Smooth muscle cell (in vitro differentiated cells): ENCODE data around the gene BMPR1B. TPM values are rescaled to one million over a fixed set of nuclear protein-coding genes. Genes with fewer than 3 reads are reported as not detected.

Experiments
- DNase-seq: peaks from one replicate; lab custom pipeline; 2025; ENCODE audit not compliant: unreplicated experiment; lab: John Stamatoyannopoulos, UW
- H2AFZ ChIP-seq: fragments of 200-600 bp; sonication (generic); 2 replicates; pipeline ENCODE4 v1.6.0; 2016; ENCODE audit warnings: antibody characterized with exemption, low read depth, mild to moderate bottlenecking
- H3F3A ChIP-seq: fragments of 200-600 bp; sonication (generic); 2 replicates; pipeline ENCODE4 v1.6.0; 2017; ENCODE audit warnings: antibody characterized with exemption, low read depth
- H3K27ac ChIP-seq: fragments of 200-600 bp; sonication (generic); 2 replicates; pipeline ENCODE4 v1.5.1; 2016; ENCODE audit warnings: low read depth, mild to moderate bottlenecking
- H3K27me3 ChIP-seq: fragments of 200-600 bp; sonication (generic); 2 replicates; pipeline ENCODE4 v1.6.1; 2016; ENCODE audit warnings: low read depth, mild to moderate bottlenecking
- H3K36me3 ChIP-seq: fragments of 200-600 bp; sonication (generic); 2 replicates; pipeline ENCODE4 v1.5.1; 2016; ENCODE audit warnings: low read depth
- H3K4me1 ChIP-seq: fragments of 200-600 bp; sonication (generic); 2 replicates; pipeline ENCODE4 v1.5.1; 2016; ENCODE audit warnings: low read depth
- H3K4me2 ChIP-seq: fragments of 200-600 bp; sonication (generic); 2 replicates; pipeline ENCODE4 v1.6.0; 2016; ENCODE audit warnings: mild to moderate bottlenecking
- H3K4me3 ChIP-seq: fragments of 200-600 bp; sonication (generic); 2 replicates; pipeline ENCODE4 v1.5.1; 2016; ENCODE audit warnings: mild to moderate bottlenecking
- H3K79me2 ChIP-seq: fragments of 200-600 bp; sonication (generic); 2 replicates; pipeline ENCODE4 v1.6.0; 2016; ENCODE audit warnings: low read depth, mild to moderate bottlenecking
- H3K9ac ChIP-seq: fragments of 200-600 bp; sonication (generic); 2 replicates; pipeline ENCODE4 v1.6.0; 2016; ENCODE audit warnings: low read depth
- H3K9me3 ChIP-seq: fragments of 200-600 bp; sonication (generic); replicated peaks from 2 replicates; pipeline ENCODE4 v1.5.1; 2016; ENCODE audit warnings: low read depth
- H4K20me1 ChIP-seq: fragments of 200-600 bp; sonication (generic); 2 replicates; pipeline ENCODE4 v1.6.0; 2016; ENCODE audit warnings: low read depth
- CTCF ChIP-seq: fragments of 200-600 bp; sonication (generic); IDR thresholded peaks from 2 replicates; pipeline ENCODE4 v1.5.1; 2017; ENCODE audit warnings: borderline replicate concordance, mild to moderate bottlenecking, antibody characterized with exemption; ENCODE audit not compliant: insufficient read depth, poor library complexity, severe bottlenecking
- WGBS: methylation state at CpG from one replicate; pipeline ENCODE4 v1.1.7; 2016; ENCODE audit warnings: low lambda C conversion rate; 5-methylcytosine and 5-hydroxymethylcytosine counted together
- polyA plus RNA-seq: library from polyadenylated mRNA; unstranded; fragments of >200 nt; fragmentation: Nextera tagmentation; extraction: Ambion mirVana; gene quantifications from 2 replicates; pipeline ENCODE4 v1.2.1, GENCODE V29; 2016
- total RNA-seq: library from RNA; depleted of rRNA; stranded (reverse); fragments of >200 nt; gene quantifications from 2 replicates; pipeline ENCODE4 v1.2.3, GENCODE V29; 2014

The BMPR1B gene
- total and polyA plus RNA-seq, 2 experiments from 2014 or later = 0.03 to 1.2 TPM

GRCh38 chr4:94890579-94890978, 132.8 kb downstream of the BMPR1B start:
- Histone ChIP-seq H3K4me1 (no peaks in the 10 kb centered on the region), H3K9ac (no peak overlapping the region), H3K27ac (no peak overlapping the region), H3K9me3 (no peaks in the 10 kb centered on the region), H3F3A (no peaks in the 10 kb centered on the region), H2AFZ (no peak overlapping the region), H3K36me3 (no peaks in the 10 kb centered on the region), H3K4me2 (no peak overlapping the region), H3K27me3 (no peaks in the 10 kb centered on the region), H3K79me2 (no peaks in the 10 kb centered on the region), H3K4me3 (no peak overlapping the region), H4K20me1 (no peaks in the 10 kb centered on the region)
- no peak for TF ChIP-seq CTCF
- DNase-seq = no peak
- 90% methylated on average over 3 of the region's 3 CpGs for WGBS

GRCh38 chr4:94892051-94892450, 134.3 kb downstream of the BMPR1B start:
- no peak overlapping the region for H2AFZ ChIP-seq
- H3F3A ChIP-seq = no peaks in the 10 kb centered on the region
- no peaks in the 10 kb centered on the region for H3K27me3 ChIP-seq
- H3K9ac ChIP-seq = no peak overlapping the region
- no peak overlapping the region for H3K4me2 ChIP-seq
- H4K20me1 ChIP-seq = no peaks in the 10 kb centered on the region
- no peaks in the 10 kb centered on the region for H3K4me1 ChIP-seq
- no peak for DNase-seq
- 81% methylated on average over 7 of the region's 7 CpGs for WGBS
- no peak for TF ChIP-seq CTCF
- H3K9me3 ChIP-seq = no peaks in the 10 kb centered on the region
- no peaks in the 10 kb centered on the region for H3K79me2 ChIP-seq
- H3K27ac ChIP-seq = no peak overlapping the region
- no peak overlapping the region for H3K4me3 ChIP-seq
- no peaks in the 10 kb centered on the region for H3K36me3 ChIP-seq

- no peaks in the 10 kb centered on the region for H3K4me1 ChIP-seq
- no peaks in the 10 kb centered on the region for H3K79me2 ChIP-seq
- H3K9me3 ChIP-seq = no peaks in the 10 kb centered on the region
- no peak for TF ChIP-seq CTCF
- 90% methylated on average over 2 of the region's 2 CpGs for WGBS
- H4K20me1 ChIP-seq = no peaks in the 10 kb centered on the region
- H2AFZ ChIP-seq = no peak overlapping the region
- no peaks in the 10 kb centered on the region for H3K27me3 ChIP-seq
- DNase-seq = no peak
- no peak overlapping the region for H3K4me3 ChIP-seq
- H3K27ac ChIP-seq = no peak overlapping the region
- no peak overlapping the region for H3K4me2 ChIP-seq
- H3F3A ChIP-seq = no peaks in the 10 kb centered on the region
- H3K9ac ChIP-seq = no peak overlapping the region
- H3K36me3 ChIP-seq = no peaks in the 10 kb centered on the region
Observed at GRCh38 chr4:94895081-94895480, 137.3 kb downstream of the BMPR1B start.

- no peak overlapping the region for H3K4me2 ChIP-seq
- H3F3A ChIP-seq = no peaks in the 10 kb centered on the region
- H3K9me3 ChIP-seq = no peaks in the 10 kb centered on the region
- H3K9ac ChIP-seq = no peak overlapping the region
- no peaks in the 10 kb centered on the region for H3K79me2 ChIP-seq
- 71% methylated on average over 7 of the region's 7 CpGs for WGBS
- H2AFZ ChIP-seq = no peak overlapping the region
- H3K36me3 ChIP-seq = no peaks in the 10 kb centered on the region
- H4K20me1 ChIP-seq = no peaks in the 10 kb centered on the region
- no peaks in the 10 kb centered on the region for H3K4me1 ChIP-seq
- H3K27ac ChIP-seq = no peak overlapping the region
- no peak overlapping the region for H3K4me3 ChIP-seq
- TF ChIP-seq CTCF = no peak
- H3K27me3 ChIP-seq = no peaks in the 10 kb centered on the region
- DNase-seq = no peak
Observed at GRCh38 chr4:94897023-94897422, 139.3 kb downstream of the BMPR1B start.
